ENCODE results near the gene PTGES3.

The PTGES3 gene

GRCh38 chr12:56616244-56616643 is 71.8 kb downstream of the PTGES3 start:
- no peak for TF ChIP-seq FOXM1 (IDR thresholded peaks at IDR 0.05; ENCODE audit: borderline replicate concordance, low read depth)
- TF ChIP-seq, protein P1, sequence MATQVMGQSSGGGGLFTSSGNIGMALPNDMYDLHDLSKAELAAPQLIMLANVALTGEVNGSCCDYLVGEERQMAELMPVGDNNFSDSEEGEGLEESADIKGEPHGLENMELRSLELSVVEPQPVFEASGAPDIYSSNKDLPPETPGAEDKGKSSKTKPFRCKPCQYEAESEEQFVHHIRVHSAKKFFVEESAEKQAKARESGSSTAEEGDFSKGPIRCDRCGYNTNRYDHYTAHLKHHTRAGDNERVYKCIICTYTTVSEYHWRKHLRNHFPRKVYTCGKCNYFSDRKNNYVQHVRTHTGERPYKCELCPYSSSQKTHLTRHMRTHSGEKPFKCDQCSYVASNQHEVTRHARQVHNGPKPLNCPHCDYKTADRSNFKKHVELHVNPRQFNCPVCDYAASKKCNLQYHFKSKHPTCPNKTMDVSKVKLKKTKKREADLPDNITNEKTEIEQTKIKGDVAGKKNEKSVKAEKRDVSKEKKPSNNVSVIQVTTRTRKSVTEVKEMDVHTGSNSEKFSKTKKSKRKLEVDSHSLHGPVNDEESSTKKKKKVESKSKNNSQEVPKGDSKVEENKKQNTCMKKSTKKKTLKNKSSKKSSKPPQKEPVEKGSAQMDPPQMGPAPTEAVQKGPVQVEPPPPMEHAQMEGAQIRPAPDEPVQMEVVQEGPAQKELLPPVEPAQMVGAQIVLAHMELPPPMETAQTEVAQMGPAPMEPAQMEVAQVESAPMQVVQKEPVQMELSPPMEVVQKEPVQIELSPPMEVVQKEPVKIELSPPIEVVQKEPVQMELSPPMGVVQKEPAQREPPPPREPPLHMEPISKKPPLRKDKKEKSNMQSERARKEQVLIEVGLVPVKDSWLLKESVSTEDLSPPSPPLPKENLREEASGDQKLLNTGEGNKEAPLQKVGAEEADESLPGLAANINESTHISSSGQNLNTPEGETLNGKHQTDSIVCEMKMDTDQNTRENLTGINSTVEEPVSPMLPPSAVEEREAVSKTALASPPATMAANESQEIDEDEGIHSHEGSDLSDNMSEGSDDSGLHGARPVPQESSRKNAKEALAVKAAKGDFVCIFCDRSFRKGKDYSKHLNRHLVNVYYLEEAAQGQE (IDR thresholded peaks at IDR 0.05; ENCODE audit: low read depth): no peak
- TF ChIP-seq CREB1 (IDR thresholded peaks at IDR 0.05; ENCODE audit: low read depth): no peak
- no peak for TF ChIP-seq TAF1 (IDR thresholded peaks at IDR 0.05; ENCODE audit: low read depth)
- no peak for TF ChIP-seq RAD21 (IDR thresholded peaks at IDR 0.05; ENCODE audit: low read depth)
- no peak for TF ChIP-seq NFIC (IDR thresholded peaks at IDR 0.05)
- no peak for TF ChIP-seq USF1 (IDR thresholded peaks at IDR 0.05)
- no peak for TF ChIP-seq EP300 (IDR thresholded peaks at IDR 0.05; ENCODE audit: borderline replicate concordance)
- no peak for TF ChIP-seq CEBPB (IDR thresholded peaks at IDR 0.05)
- no peak for TF ChIP-seq ZBTB7A (IDR thresholded peaks at IDR 0.05; ENCODE audit: low read depth)
- TF ChIP-seq YY1 (IDR thresholded peaks at IDR 0.05; ENCODE audit: low read depth): no peak

- TF ChIP-seq, protein P1 (IDR thresholded peaks at IDR 0.05; ENCODE audit: low read depth): no peak
- TF ChIP-seq ZBTB7A (IDR thresholded peaks at IDR 0.05; ENCODE audit: low read depth) (no peak), TAF1 (IDR thresholded peaks at IDR 0.05; ENCODE audit: low read depth) (no peak)
These were observed 73.5 kb downstream of the PTGES3 start for GRCh38 chr12:56614627-56615026.

All from Ishikawa (cell line).